IMR-90 (cell line): ENCODE results near the gene ZYX. TPM values are rescaled to one million over a fixed set of nuclear protein-coding genes. Genes with fewer than 3 reads are reported as not detected.

Source experiments
- ATAC-seq: fragments of 200-7000 bp; cut with Tn5 transposase; 2 replicates; pipeline ENCODE4 v1.9.1; 2020; ENCODE audit warnings: low read depth, mild to moderate bottlenecking, moderate library complexity
- BruUV-seq: library from RNA; stranded (reverse); fragments of 400-500 nt; replicated peaks from 2 replicates; lab custom pipeline; 2021; lab: Mats Ljungman, UMichigan
- CTCF ChIA-PET: fragments of 300-600 bp; formaldehyde crosslinking; extraction: SDS; loops from one replicate; lab custom pipeline; 2021; ENCODE audit warnings: antibody characterized with exemption; lab: Yijun Ruan, JAX
- POLR2A ChIA-PET: fragments of 300-600 bp; sonication (Branson Sonifier 250); formaldehyde crosslinking; loops from one replicate; lab custom pipeline; 2022; ENCODE audit warnings: antibody characterized with exemption; ENCODE audit not compliant: unreplicated experiment; lab: Charles Lee
- DNase-seq: peaks from one replicate; pipeline ENCODE4 v3.0.0; 2013
- H2AFZ ChIP-seq: replicated peaks from 2 replicates; pipeline ENCODE3; 2013; ENCODE audit warnings: low read length, mild to moderate bottlenecking; ENCODE audit not compliant: poor library complexity
- H2AK5ac ChIP-seq: 2 replicates; pipeline ENCODE4 v1.6.1; 2013; ENCODE audit warnings: low read depth, low read length, inconsistent platforms
- H2AK9ac ChIP-seq: replicated peaks from 2 replicates; pipeline ENCODE3; 2013; ENCODE audit warnings: mild to moderate bottlenecking, low read depth, low read length, moderate library complexity; ENCODE audit not compliant: poor library complexity
- H2BK120ac ChIP-seq: 2 replicates; pipeline ENCODE4 v1.6.1; 2013; ENCODE audit warnings: low read depth, low read length, inconsistent platforms
- H2BK15ac ChIP-seq: 3 replicates; pipeline ENCODE4 v1.6.1; 2013; ENCODE audit warnings: low read depth, low read length, inconsistent platforms
- H2BK20ac ChIP-seq: 2 replicates; pipeline ENCODE4 v1.6.1; 2013; ENCODE audit warnings: low read depth, mild to moderate bottlenecking, inconsistent platforms, low read length, moderate library complexity
- H2BK5ac ChIP-seq: 2 replicates; pipeline ENCODE4 v1.6.1; 2013; ENCODE audit warnings: mild to moderate bottlenecking, low read depth, low read length, inconsistent platforms; ENCODE audit not compliant: poor library complexity, severe bottlenecking
- H3K14ac ChIP-seq: replicated peaks from 2 replicates; pipeline ENCODE4 v1.6.1; 2013; ENCODE audit warnings: low read depth, low read length, inconsistent platforms
- H3K18ac ChIP-seq: 2 replicates; pipeline ENCODE4 v1.6.1; 2013; ENCODE audit warnings: low read depth, low read length, control low read depth
- H3K23ac ChIP-seq: 2 replicates; pipeline ENCODE4 v1.6.1; 2013; ENCODE audit warnings: low read depth, low read length, inconsistent platforms
- H3K27ac ChIP-seq: 2 replicates; pipeline ENCODE4 v1.5.1; 2013; ENCODE audit warnings: mild to moderate bottlenecking, control low read depth, low read length; ENCODE audit not compliant: insufficient read depth
- H3K27me3 ChIP-seq: 2 replicates; pipeline ENCODE4 v1.6.1; 2013; ENCODE audit warnings: low read length; ENCODE audit not compliant: control insufficient read depth, insufficient read depth
- H3K36me3 ChIP-seq: 2 replicates; pipeline ENCODE4 v1.6.1; 2013; ENCODE audit warnings: low read length, mixed read lengths; ENCODE audit not compliant: control insufficient read depth, insufficient read depth
- H3K4ac ChIP-seq: 2 replicates; pipeline ENCODE4 v1.6.1; 2013; ENCODE audit warnings: low read depth, low read length, inconsistent platforms
- H3K4me1 ChIP-seq: 2 replicates; pipeline ENCODE4 v1.6.1; 2013; ENCODE audit warnings: low read length, mixed read lengths; ENCODE audit not compliant: control insufficient read depth, insufficient read depth
- H3K4me2 ChIP-seq: 2 replicates; pipeline ENCODE4 v1.6.1; 2013; ENCODE audit warnings: low read depth, mild to moderate bottlenecking, control low read depth, low read length, moderate library complexity
- H3K4me3 ChIP-seq: 2 replicates; pipeline ENCODE4 v1.5.1; 2013; ENCODE audit warnings: low read depth, mild to moderate bottlenecking, control low read depth, low read length, moderate library complexity; ENCODE audit not compliant: insufficient read depth
- H3K56ac ChIP-seq: 2 replicates; pipeline ENCODE4 v1.6.1; 2013; ENCODE audit warnings: low read length, inconsistent platforms; ENCODE audit not compliant: insufficient read depth; ENCODE audit errors: extremely low read depth
- H3K79me1 ChIP-seq, 2 experiments: 2 replicates each; pipeline ENCODE4 v1.6.1; 2013; ENCODE audit warnings: low read length in 2 of 2, inconsistent platforms in 1 of 2, low read depth in 1 of 2
- H3K9ac ChIP-seq: 2 replicates; pipeline ENCODE4 v1.6.1; 2013; ENCODE audit warnings: low read depth, low read length, control low read depth
- H3K9me1 ChIP-seq: 2 replicates; pipeline ENCODE4 v1.6.1; 2013; ENCODE audit warnings: low read length, inconsistent platforms; ENCODE audit not compliant: insufficient read depth
- H3K9me3 ChIP-seq: 2 replicates; pipeline ENCODE4 v1.6.1; 2013; ENCODE audit warnings: low read length; ENCODE audit not compliant: control insufficient read depth, insufficient read depth
- H4K20me1 ChIP-seq: 2 replicates; pipeline ENCODE4 v1.6.1; 2013; ENCODE audit warnings: low read length, inconsistent platforms; ENCODE audit not compliant: insufficient read depth
- H4K5ac ChIP-seq: 2 replicates; pipeline ENCODE4 v1.6.1; 2013; ENCODE audit warnings: mild to moderate bottlenecking, low read depth, low read length, control low read depth
- H4K8ac ChIP-seq, 2 experiments: 2 replicates each; pipeline ENCODE4 v1.6.1; 2013; ENCODE audit warnings: low read depth in 2 of 2, low read length in 2 of 2, control low read depth in 1 of 2, inconsistent platforms in 1 of 2
- H4K91ac ChIP-seq: 2 replicates; pipeline ENCODE4 v1.6.1; 2013; ENCODE audit warnings: low read depth, low read length, inconsistent platforms; ENCODE audit not compliant: insufficient read depth
- BHLHE40 ChIP-seq: fragments of 150-350 bp; IDR thresholded peaks from 2 replicates; pipeline ENCODE4 v1.6.1; 2016; ENCODE audit warnings: mild to moderate bottlenecking, low read depth, low read length
- CEBPB ChIP-seq: IDR thresholded peaks from 2 replicates; pipeline ENCODE4 v1.6.1; 2012; ENCODE audit warnings: low read depth, low read length, improper control_type of control experiment
- CHD1 ChIP-seq: IDR thresholded peaks from 2 replicates; pipeline ENCODE4 v1.6.1; 2012; ENCODE audit warnings: low read depth, low read length, improper control_type of control experiment
- FOS ChIP-seq: fragments of 150-350 bp; IDR thresholded peaks from 2 replicates; pipeline ENCODE4 v1.6.1; 2016; ENCODE audit warnings: low read depth, low read length
- MAFK ChIP-seq: IDR thresholded peaks from 2 replicates; pipeline ENCODE4 v1.6.1; 2012; ENCODE audit warnings: low read depth, low read length, improper control_type of control experiment
- MAZ ChIP-seq: IDR thresholded peaks from 2 replicates; pipeline ENCODE4 v1.6.1; 2012; ENCODE audit warnings: low read depth, mild to moderate bottlenecking, low read length, improper control_type of control experiment, moderate library complexity, borderline replicate concordance
- MXI1 ChIP-seq: IDR thresholded peaks from 2 replicates; pipeline ENCODE4 v1.6.1; 2012; ENCODE audit warnings: low read depth, mild to moderate bottlenecking, low read length, moderate library complexity, borderline replicate concordance
- NFE2L2 ChIP-seq: fragments of 150-350 bp; IDR thresholded peaks from 2 replicates; pipeline ENCODE4 v1.6.1; 2016; ENCODE audit warnings: low read depth, mild to moderate bottlenecking, low read length
- POLR2A ChIP-seq: IDR thresholded peaks from 2 replicates; pipeline ENCODE4 v1.6.1; 2012; ENCODE audit warnings: mild to moderate bottlenecking, low read depth, low read length
- RAD21 ChIP-seq: IDR thresholded peaks from 2 replicates; pipeline ENCODE4 v1.6.1; 2012; ENCODE audit warnings: low read length, improper control_type of control experiment
- RCOR1 ChIP-seq: IDR thresholded peaks from 2 replicates; pipeline ENCODE4 v1.6.1; 2012; ENCODE audit warnings: mild to moderate bottlenecking, low read length, improper control_type of control experiment; ENCODE audit not compliant: insufficient replicate concordance
- RFX5 ChIP-seq: IDR thresholded peaks from 2 replicates; pipeline ENCODE4 v1.8.0; 2012; ENCODE audit warnings: low read depth, mild to moderate bottlenecking, low read length, moderate library complexity
- SMC3 ChIP-seq: fragments of 150-350 bp; IDR thresholded peaks from 2 replicates; pipeline ENCODE4 v1.6.1; 2016; ENCODE audit warnings: low read depth, mild to moderate bottlenecking, antibody characterized with exemption, low read length, moderate library complexity
- WGBS, 2 experiments: methylation state at CpG; one replicate each; pipeline versions ENCODE4 v1.1.5 to v1.1.7; 2013; ENCODE audit warnings: missing lambda C conversion rate in 2 of 2; ENCODE audit not compliant: insufficient read length in 1 of 2; ENCODE audit errors: extremely low coverage in 2 of 2; 5-methylcytosine and 5-hydroxymethylcytosine counted together
- dilution Hi-C: fragments of 300-500 bp; cut with HindIII; formaldehyde crosslinking; loops from one replicate; pipeline ENCODE4 v1.14.3; 2018; ENCODE audit warnings: low sequenced_read_pairs; ENCODE audit not compliant: unreplicated experiment
- in situ Hi-C: fragments of 300-500 bp; cut with MboI; formaldehyde crosslinking; loops from 3 replicates; pipeline ENCODE4 v1.14.3; 2019; ENCODE audit warnings: low sequenced_read_pairs, inconsistent platforms, mixed read lengths
- intact Hi-C: fragments of 100-400 bp; cut with micrococcal nuclease; formaldehyde crosslinking; loops from 2 replicates; pipeline ENCODE4 v1.10.0; 2022
- polyA plus RNA-seq, 3 experiments: library from polyadenylated mRNA; depleted of rRNA; stranded (reverse); fragments of >200 nt; gene quantifications; 2 replicates each; pipeline ENCODE4 v1.2.3, GENCODE V29; 2012; ENCODE audit warnings: low replicate concordance in 1 of 3
- total RNA-seq: library from RNA; depleted of rRNA; stranded (reverse); fragments of >200 nt; gene quantifications from 2 replicates; pipeline ENCODE4 v1.2.3, GENCODE V29; 2012
- TF ChIP-seq, protein P1 (sequence below): fragments of 150-350 bp; IDR thresholded peaks from 2 replicates; pipeline ENCODE4 v1.6.1; 2017; ENCODE audit warnings: mild to moderate bottlenecking, antibody characterized with exemption, low read length, low read depth
- TF ChIP-seq, protein P2 (sequence below): conservative IDR thresholded peaks from 2 replicates; pipeline ENCODE4 v1.5.1; 2012; ENCODE audit warnings: mild to moderate bottlenecking, low read depth, low read length, improper control_type of control experiment

ZYX gene
- total and polyA plus RNA-seq, 2 of the 4 experiments (the other 2 are of a cell fraction): 22.6 to 334 TPM

DNA sequence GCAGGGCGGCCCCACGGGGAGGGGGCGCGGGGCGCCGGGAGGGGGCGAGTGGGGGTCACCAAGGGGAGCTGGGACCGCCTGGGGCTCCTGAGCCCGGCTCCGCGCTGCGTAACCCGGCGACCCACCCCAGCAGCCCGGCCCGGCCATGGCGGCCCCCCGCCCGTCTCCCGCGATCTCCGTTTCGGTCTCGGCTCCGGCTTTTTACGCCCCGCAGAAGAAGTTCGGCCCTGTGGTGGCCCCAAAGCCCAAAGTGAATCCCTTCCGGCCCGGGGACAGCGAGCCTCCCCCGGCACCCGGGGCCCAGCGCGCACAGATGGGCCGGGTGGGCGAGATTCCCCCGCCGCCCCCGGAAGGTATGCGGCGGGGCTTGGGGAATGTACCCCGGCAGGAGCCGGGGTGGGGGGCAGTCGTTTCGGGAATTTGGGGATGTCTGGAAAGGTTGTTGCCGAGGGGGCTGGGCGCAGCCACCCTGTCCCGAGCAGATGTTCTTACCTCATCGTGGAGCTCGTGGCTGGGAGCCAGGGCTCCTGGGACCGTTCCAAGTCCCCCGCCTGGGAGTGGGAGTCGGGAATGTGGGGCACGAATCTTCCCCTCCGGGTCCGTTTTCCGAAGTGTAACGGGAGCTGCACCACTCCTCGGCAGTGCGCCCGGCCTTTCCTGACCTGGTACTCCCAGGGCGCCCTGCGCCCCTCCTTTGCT lies 431 bp downstream of the ZYX start:
- ChIA-PET POLR2A (interaction anchor here (0.5 kb wide), 1 partner anchor 17 kb away, joined by 4 read pairs; no protein-coding TSS in a partner anchor), CTCF (no interaction called here)
- peak overlapping the region; percentile 54 for H2AK5ac ChIP-seq
- peak overlapping the region; percentile 97 for H3K14ac ChIP-seq
- in situ Hi-C loops (no loop called here), dilution Hi-C loops (no loop called here), intact Hi-C loops (loop anchor here (5.0 kb wide), 2 partner anchors 139 to 819 kb away; no protein-coding TSS in a partner anchor)
- H2BK15ac ChIP-seq: no peak overlapping the region
- peak overlapping the region; percentile 91 for H3K23ac ChIP-seq
- peak overlapping the region; percentile 68 for H3K4me3 ChIP-seq
- H3K4ac ChIP-seq: peak overlapping the region; percentile 90
- peaks cover 9 to 56% of the 10 kb centered on the region in 2 experiments for H3K79me1 ChIP-seq
- peak overlapping the region; percentile 93 for H3K4me2 ChIP-seq
- H3K36me3 ChIP-seq: peaks cover 39% of the 10 kb centered on the region
- peak overlapping the region; percentile 97 for H2AK9ac ChIP-seq
- 2% methylated on average over 22 of the region's 64 CpGs; no CpG with 5 or more reads in 1 of the 2 experiments for WGBS, 2 experiments
- H4K91ac ChIP-seq: peak overlapping the region; percentile 83
- peak overlapping the region; percentile 30; the same call in 1 of the 2 replicates for H3K18ac ChIP-seq
- peaks cover 31% of the 10 kb centered on the region for H3K4me1 ChIP-seq
- peak overlapping the region; percentile 73 for H2AFZ ChIP-seq
- peak overlapping the region; percentile 66 to 71; a peak in 3 of 4 replicates for H4K8ac ChIP-seq
- no peak overlapping the region for H2BK20ac ChIP-seq
- peak overlapping the region; percentile 45; the same call in 1 of the 2 replicates for H2BK120ac ChIP-seq
- H4K20me1 ChIP-seq: peaks cover 48% of the 10 kb centered on the region
- peak overlapping the region; percentile 97 for H3K9ac ChIP-seq
- peak overlapping the region; percentile 8; the same call in 1 of the 2 replicates for H4K5ac ChIP-seq
- H3K9me3 ChIP-seq: no peaks in the 10 kb centered on the region
- ATAC-seq (peak; percentile 0), DNase-seq (peak; percentile 79)
- H3K27me3 ChIP-seq: no peaks in the 10 kb centered on the region
- no TSS peak for BruUV-seq
- H3K9me1 ChIP-seq: peaks cover 28% of the 10 kb centered on the region
- peak overlapping the region; percentile 100 for H3K27ac ChIP-seq
- H2BK5ac ChIP-seq: peak overlapping the region; percentile 77
- peak overlapping the region; percentile 93 for H3K56ac ChIP-seq
- no peak for TF ChIP-seq RFX5
- TF ChIP-seq RAD21: no peak
- no peak for TF ChIP-seq SMC3
- no peak for TF ChIP-seq NFE2L2
- no peak for TF ChIP-seq MXI1
- no peak for TF ChIP-seq CHD1
- no peak for TF ChIP-seq RCOR1
- TF ChIP-seq, protein P1, sequence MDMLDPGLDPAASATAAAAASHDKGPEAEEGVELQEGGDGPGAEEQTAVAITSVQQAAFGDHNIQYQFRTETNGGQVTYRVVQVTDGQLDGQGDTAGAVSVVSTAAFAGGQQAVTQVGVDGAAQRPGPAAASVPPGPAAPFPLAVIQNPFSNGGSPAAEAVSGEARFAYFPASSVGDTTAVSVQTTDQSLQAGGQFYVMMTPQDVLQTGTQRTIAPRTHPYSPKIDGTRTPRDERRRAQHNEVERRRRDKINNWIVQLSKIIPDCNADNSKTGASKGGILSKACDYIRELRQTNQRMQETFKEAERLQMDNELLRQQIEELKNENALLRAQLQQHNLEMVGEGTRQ: no peak
- no peak for TF ChIP-seq FOS
- no peak for TF ChIP-seq MAFK
- TF ChIP-seq, protein P2, sequence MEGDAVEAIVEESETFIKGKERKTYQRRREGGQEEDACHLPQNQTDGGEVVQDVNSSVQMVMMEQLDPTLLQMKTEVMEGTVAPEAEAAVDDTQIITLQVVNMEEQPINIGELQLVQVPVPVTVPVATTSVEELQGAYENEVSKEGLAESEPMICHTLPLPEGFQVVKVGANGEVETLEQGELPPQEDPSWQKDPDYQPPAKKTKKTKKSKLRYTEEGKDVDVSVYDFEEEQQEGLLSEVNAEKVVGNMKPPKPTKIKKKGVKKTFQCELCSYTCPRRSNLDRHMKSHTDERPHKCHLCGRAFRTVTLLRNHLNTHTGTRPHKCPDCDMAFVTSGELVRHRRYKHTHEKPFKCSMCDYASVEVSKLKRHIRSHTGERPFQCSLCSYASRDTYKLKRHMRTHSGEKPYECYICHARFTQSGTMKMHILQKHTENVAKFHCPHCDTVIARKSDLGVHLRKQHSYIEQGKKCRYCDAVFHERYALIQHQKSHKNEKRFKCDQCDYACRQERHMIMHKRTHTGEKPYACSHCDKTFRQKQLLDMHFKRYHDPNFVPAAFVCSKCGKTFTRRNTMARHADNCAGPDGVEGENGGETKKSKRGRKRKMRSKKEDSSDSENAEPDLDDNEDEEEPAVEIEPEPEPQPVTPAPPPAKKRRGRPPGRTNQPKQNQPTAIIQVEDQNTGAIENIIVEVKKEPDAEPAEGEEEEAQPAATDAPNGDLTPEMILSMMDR: no peak
- peak; percentile 24; the same call in 1 of the 2 replicates for TF ChIP-seq CEBPB
- TF ChIP-seq MAZ: peak; percentile 91; the same call in 1 of the 2 replicates
- TF ChIP-seq POLR2A: peak; percentile 37; the same call in 1 of the 2 replicates
- no peak for TF ChIP-seq BHLHE40
